OCI-LY1 (cell line): ENCODE results near the gene YY1AP1.

Source experiments
- CTCF ChIP-seq: fragments of 200-600 bp; sonication (generic), shearing (Covaris generic); IDR thresholded peaks from 2 replicates; pipeline ENCODE4 v1.5.1; 2017; ENCODE audit warnings: mild to moderate bottlenecking, antibody characterized with exemption, low read length, moderate library complexity, mixed read lengths
- EZH2 ChIP-seq: fragments of 200-600 bp; sonication (generic), shearing (Covaris generic); IDR thresholded peaks from 2 replicates; pipeline ENCODE4 v1.8.0; 2017; ENCODE audit warnings: borderline replicate concordance, mixed run types, mild to moderate bottlenecking, antibody characterized with exemption, low read length, moderate library complexity, mixed read lengths

- no peak for TF ChIP-seq CTCF
- TF ChIP-seq EZH2: no peak
Observed at GRCh38 chr1:155717041-155717440, 28.5 kb upstream of the YY1AP1 start.
